HG03060 (cell line): ENCODE measurements around the gene CD300LB.
"Not testable (repeated sequence)": the region's sequence is repeated elsewhere in the genome, so short reads cannot be mapped to it uniquely, and the experiment has no call there.

ENCODE experiments used
- ATAC-seq: cut with Tn5 transposase; IDR thresholded peaks from one replicate; pipeline ENCODE4 v1.9.1; 2021; ENCODE audit warnings: low read depth, moderate number of reproducible peaks; ENCODE audit not compliant: unreplicated experiment

CD300LB gene

GRCh38 chr17:74531231-74531761, at the start of gene CD300LB:
TSS of gene CD300LB (minus strand) at chr17:74531475. CDS start at chr17:74531350, 125 bp downstream.
- ATAC-seq, result no peak

DNA sequence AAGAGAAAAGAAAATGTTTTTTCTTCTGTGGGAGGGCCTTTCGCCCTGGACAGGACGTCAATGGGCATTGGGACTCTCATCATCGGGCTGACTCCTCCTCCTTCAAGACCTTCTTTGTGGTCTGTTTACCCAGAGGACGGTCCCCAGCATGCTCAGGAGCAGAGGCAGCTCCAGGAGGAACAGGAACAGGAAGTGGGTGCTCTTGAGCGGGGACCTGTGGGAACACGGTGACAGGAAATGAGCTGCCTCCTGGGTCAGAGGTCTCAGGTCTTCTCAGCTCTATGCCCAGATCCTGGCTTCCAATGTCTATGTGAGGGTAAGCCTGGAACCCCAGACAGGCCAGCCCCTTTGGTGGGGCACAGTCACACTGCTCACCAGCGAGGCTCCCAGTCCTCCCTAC, 48.6 kb upstream of the CD300LB start:
- no peak for ATAC-seq

- ATAC-seq, result no peak
These were observed 47.7 kb upstream of the CD300LB start for GRCh38 chr17:74578979-74579378.

GRCh38 chr17:74574489-74575142, 43.3 kb upstream of the CD300LB start:
- no peak for ATAC-seq

GRCh38 chr17:74573635-74574034, 42.4 kb upstream of the CD300LB start:
- ATAC-seq, result not testable (repeated sequence)

GRCh38 chr17:74573169-74573568, 41.9 kb upstream of the CD300LB start:
- no peak for ATAC-seq

DNA sequence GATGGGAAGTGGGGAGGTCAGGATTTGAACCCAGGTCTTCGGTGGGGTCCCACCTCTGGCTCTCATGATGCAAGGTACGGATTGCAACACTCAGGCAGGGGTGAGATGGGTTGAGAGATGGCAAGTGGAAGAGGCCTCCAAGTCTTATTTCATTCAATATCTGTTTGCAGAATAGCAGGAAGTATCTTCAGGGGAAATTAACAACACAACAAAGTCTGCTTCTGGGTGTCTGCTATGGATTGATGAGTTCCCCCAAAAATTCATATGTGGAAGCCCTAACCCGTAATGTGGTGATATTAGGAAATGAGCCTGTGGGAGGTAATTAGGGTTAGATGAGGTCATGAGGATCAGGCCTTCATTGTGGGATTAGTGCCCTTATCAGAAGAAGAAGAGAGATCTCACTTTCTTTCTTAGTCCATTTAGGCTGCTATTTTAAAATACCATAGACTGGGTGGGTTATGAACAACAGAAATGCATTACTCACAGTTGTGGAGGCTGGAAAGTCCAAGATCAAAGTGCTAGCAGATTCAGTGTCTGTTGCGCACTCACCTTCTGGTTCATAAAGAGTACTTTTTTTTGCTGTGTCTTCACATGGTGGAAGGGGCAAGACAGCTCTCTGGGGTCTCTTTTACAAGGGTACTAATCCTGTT, 40.5 kb upstream of the CD300LB start:
- no peak for ATAC-seq

DNA sequence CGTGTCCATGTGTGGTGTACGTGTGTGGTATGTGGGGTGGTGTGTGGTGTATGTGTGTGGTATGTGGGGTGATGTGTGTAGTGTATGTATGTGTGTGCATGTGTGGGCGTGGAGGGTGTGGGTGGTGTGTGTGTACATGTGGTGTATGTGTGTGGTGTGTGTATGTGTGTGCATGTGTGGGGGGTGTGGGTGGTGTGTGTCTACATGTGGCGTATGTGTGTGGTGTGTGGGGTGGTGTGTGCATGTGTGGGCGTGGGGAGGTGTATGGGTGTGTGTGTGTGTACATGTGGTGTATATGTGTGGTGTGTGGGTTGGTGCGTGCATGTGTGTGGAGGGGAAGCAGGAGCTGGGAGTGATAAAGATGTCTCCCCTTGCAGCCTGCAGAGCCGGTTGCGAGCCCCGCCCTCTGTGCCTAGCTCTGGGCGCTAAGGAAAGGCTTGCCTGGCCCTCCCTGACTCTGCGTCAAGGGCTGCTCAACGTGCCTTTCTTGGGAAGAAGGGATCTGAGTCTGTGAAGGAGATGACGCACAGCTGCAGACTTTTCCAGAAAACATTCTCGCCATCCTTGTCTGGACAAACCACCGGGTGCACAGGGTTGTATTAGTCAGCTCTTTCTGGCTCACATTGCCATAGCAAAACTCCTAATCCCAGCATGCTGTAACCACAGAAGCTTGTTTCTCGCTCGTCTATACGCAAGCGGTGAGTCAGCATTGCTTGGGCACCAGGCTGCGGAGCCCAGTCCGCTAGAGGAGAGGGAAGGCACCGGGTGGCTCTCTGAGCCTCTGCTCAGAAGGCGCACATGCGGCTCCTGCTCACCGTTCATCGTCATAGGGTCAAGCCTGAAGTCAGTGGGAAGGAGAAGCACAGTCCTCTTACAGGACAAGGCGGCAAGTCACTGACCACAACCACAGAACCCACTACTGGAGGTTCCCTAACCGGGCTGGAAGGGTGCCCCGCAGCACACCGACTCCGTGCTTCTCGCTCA, 38.0 kb upstream of the CD300LB start:
- ATAC-seq, result no peak

- ATAC-seq, result no peak
These were observed 37.0 kb upstream of the CD300LB start for GRCh38 chr17:74568106-74568873.

DNA sequence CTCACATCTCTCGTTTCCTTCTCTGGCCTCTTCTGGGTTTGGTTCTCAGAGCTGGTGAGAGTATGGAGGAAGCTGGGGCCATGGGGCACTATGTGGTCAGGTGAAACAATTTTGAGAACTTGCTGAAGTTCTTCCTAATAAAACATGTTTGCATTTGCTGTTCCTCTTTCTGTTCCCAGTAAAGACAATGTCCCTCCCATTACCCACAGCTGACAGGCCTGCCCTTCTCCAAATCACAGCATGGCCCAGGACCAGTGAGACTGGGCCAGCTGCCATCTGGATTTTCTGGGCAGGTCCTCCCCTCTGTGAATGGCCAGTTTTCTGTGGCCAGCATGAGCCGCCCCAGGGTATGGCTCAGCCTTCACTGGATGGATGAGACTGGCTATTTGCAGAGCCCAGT, 36.1 kb upstream of the CD300LB start, which contains the start of gene CD300H:
TSS of gene CD300H (minus strand) at position 113 of the 400 bp plus-strand sequence.
- no peak for ATAC-seq

DNA sequence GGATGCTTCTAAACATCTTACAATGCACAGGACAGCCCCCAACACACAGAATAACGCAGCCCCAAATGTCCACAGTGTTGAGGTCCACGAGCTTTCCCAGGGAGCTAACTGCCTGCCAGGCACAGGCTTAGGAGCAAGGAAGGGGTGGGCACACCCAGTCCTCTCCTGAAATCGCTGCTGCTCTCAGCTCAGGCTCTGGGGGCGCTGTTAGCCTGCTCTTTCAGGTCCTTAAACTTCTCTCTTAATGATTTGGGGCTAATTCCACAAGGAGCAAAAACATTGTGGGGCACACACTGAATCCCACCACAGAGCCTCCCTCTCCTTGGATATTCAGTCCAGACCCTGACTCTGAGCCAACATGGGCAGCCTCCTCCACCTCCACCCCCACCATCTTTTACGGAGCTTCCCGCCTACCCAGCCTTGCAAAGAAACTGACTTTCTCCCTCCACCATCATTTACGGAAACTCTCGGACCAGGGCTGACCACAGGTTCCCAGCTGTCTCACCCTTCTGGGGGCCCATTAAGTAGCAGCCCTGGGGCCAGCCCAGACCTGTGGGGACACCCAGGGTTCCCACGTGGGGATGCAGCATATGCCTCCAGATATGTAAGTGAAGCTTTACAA, 35.0 kb upstream of the CD300LB start:
- ATAC-seq, result no peak

GRCh38 chr17:74565126-74565525, 33.9 kb upstream of the CD300LB start:
- no peak for ATAC-seq

DNA sequence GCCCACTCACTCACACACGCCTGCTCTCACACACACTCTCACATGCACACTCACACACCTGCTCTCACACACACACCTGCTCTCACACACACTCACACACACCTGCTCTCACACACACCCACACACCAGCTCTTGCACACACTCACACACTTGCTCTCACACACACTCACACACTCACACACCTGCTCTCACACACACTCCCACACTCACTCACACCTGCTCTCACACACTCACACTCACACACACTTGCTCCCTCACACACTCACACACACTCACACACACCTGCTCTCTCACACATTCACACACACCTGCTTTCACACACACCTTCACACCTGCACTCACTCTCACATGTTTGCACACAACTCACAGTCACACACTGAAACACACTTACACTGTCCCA, 32.1 kb upstream of the CD300LB start:
- no peak for ATAC-seq

GRCh38 chr17:74561586-74561985, 30.3 kb upstream of the CD300LB start:
- ATAC-seq, result no peak

GRCh38 chr17:74558882-74559519, 27.7 kb upstream of the CD300LB start:
- no peak for ATAC-seq

GRCh38 chr17:74558402-74558801, 27.1 kb upstream of the CD300LB start:
- not testable (repeated sequence) for ATAC-seq

DNA sequence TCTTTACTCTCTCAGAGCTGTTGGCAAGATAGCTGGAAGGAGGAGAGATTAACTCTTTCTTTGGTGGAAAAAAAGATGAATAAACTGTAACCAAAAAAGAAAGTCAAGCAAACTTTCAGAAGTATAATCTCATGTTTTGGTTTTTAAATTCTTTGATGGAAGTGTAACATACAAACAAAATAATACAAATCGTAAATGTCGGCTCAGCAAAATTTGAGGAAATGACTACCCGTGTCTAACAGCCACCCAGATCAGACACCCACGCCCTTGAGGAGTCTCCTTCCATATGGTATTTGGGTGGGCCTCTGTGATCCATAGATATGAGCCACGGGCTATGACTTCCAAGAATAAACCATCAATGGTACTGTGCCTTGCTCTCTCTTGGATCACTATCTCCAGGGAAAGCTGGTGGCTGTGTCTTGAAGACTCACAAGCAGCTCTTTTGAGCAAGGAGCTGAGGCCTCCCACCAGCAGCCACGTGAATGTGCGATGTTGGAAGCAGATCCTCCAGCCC, 24.2 kb upstream of the CD300LB start:
- ATAC-seq, result no peak

- ATAC-seq, result no peak
These were observed 23.6 kb upstream of the CD300LB start for GRCh38 chr17:74554909-74555308.

DNA sequence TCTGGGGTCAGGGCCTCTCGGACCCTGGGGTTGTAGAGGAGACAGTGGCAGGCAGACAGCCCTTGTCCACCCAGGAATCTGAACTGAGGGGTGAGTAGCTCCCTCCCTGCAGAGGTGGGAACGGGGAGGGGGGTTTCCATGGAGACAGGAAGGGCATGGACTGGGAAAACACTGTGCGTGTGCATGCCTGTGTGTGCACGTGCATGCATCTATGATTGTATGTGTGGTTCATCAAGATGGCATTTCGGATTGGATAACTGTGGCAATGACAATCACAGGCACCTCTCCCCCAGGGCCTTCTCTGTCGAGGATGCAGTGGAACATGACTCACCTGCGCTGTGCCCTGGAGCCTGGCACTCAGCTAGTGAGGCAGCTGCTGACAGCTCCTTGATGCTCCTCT, 20.8 kb upstream of the CD300LB start:
- ATAC-seq, result no peak
